Adrenal gland (tissue), 5 donors: ENCODE measurements around the gene NR2F2.

Experiments
- CTCF ChIP-seq, 6 experiments: fragments of 450-650 bp in 4 of 6; fragments of 200-600 bp in 2 of 6; sonication (generic) in 1 of 6; IDR thresholded peaks; 1 replicate in 5 of 6; 2 replicates in 1 of 6; pipeline versions ENCODE4 v1.5.1 to v1.8.0; 2016 to 2021; ENCODE audit warnings: antibody characterized with exemption in 6 of 6, mild to moderate bottlenecking in 2 of 6, moderate library complexity in 1 of 6
- POLR2A ChIP-seq, 2 donors: fragments of 450-650 bp; IDR thresholded peaks; one replicate each; pipeline ENCODE4 v1.6.1; 2017; ENCODE audit warnings: antibody characterized with exemption in 2 of 2, mild to moderate bottlenecking in 2 of 2, moderate library complexity in 1 of 2
- donor health status: DM: no; HTN: no; CAD: no.

- TF ChIP-seq CTCF (IDR thresholded peaks at IDR 0.05) = no peak
- TF ChIP-seq POLR2A (IDR thresholded peaks at IDR 0.05) = peak in 1 of 2 donors; percentile 55
These were observed 5.7 kb downstream of the NR2F2 start for GRCh38 chr15:96336108-96336595.
